Airway epithelial cell (primary cell): ENCODE measurements around the gene TRAPPC2B. TPM values are rescaled to one million over a fixed set of nuclear protein-coding genes. Genes with fewer than 3 reads are reported as not detected.

Source experiments
- total RNA-seq: library from RNA; depleted of rRNA; stranded (reverse); fragments of >200 nt; gene quantifications from 2 replicates; pipeline ENCODE4 v1.2.3, GENCODE V29; 2015

The TRAPPC2B gene
- 26.1 and 29.0 TPM in 2 replicates for total RNA-seq

DNA sequence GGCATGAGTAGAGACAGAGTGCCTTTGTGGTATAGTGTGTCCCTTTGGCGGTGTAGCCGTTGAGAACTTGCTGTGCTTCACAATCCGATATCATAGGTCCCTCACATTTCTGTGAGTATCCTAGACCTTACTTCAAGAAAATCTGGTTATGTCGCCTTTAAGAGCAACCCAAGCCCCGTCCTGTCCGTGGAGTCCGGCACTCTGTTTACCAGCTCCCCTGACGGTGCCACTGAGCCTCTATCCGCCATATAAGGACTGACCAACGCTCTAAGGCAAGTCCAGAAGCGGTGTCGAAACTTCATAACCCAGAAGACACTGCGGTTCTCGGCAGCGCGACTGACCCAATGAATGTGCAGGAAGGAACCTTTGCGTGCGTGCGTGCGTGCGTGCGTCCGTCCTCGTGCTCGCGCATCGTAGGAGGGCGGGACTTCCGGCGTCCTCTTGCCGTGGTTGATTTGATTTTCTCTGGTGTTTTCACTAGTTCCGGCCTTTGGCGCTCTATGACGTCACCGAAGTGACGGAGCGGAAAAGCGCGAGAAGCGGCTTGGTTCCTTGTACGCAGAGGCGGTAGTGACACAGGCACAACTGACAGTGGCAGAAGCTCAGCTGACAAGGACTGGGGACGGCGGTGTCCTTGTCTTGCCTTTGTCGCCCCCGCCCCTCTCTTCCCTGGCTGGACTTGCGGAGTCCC lies at the start of gene TRAPPC2B, which contains the start of gene ZNF547:
Gene TRAPPC2B, plus strand, starts transcription at position 555 of the 691 bp plus-strand sequence. CDS start 1,283 bp downstream, outside the sequence.
Gene ZNF547, plus strand, starts transcription at position 555 of the 691 bp plus-strand sequence. CDS start 5,005 bp downstream, outside the sequence.

DNA sequence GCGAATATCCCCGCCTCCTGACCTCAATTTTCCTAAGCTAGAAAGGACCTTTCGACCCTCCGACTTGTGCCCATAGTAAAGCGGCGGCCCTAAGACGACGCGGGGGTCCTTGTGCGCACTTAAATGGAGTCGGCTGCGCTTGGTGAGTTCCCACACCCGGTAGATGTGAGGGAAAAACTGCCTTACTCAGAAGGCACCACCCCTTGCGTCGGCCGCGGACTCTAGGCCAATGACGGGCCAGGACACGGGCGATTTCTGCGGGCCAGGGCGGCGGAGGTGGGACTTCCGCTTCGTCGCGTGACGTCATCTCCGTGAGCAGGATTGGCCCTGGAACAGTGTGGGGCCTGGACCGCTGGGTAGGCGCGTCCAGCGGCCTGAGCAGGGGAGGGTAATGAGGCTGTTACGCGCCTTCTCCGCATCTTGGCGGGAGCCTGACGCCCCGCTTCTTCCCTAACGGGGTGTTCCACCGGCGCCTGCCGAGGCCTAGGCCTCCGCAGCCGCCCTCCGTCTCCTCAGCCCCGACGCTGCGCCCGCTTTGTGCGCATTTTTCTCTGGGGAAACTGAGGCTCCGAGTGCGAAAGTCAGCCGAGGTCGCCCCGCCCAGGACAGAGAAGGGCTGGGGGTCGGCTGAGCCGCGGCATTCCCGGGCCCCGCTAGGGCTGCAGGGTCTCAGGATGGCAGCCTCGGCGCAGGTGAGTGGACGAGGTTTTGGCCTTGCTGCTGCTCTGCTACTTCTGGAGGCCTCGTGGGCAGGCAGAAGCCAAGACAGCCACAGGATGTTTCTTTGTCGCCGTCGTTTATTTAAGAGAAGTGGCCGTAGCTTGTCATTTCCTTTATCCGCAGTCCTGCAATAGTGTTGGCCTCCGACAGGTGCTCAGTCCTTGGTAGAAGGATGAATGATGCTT lies 42.9 kb upstream of the TRAPPC2B start, which contains the start of gene ZNF543:
Gene ZNF543, plus strand, starts transcription at position 293 of the 905 bp plus-strand sequence. Its CDS starts 382 bp downstream, at position 675.

DNA sequence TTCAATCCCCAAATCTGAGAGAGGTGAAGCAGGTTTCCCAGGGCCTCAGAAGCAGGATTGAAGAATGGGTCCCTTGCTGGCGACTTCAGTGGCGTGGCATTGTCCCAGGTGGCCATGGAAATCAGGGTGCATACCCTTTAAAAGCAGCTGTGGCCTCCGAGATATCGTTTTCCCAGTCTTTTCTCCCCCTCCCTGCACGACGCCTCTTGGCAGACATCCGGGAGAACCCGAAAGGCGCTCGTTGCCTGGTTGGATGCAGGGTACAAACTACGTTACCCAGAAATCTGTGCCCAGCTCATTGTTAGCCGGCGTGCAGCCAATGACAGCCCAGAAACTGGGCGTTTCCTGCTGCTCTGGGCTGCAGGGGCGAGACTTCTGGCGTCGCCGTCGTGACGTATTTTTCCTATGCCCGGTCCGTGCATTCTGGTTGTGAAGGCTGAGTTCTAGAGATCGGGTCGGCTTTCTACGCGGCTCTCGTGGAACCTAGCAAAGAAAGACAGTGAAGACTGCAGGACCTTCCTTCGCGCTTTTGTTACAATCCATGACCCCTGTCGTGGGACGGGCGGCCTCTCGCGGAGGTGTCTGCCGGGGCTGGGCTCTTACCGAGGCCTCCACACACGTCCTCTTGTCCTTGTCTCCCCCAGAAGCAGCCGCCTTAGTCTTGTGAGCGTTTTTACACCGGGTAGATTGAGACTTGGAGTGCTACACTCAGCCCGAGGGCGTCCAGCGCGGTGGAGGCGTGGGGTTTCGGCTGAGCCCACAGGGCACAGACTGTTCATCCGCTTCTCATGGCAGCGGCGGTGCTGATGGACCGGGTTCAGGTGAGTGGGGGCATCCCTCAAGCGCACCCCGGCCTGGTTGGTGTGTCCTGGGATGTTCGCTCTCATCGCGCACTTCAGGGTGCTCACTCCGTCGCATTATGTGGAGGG lies 12.2 kb upstream of the TRAPPC2B start, which contains the start of gene ZNF304:
Gene ZNF304, plus strand, starts transcription at position 395 of the 929 bp plus-strand sequence. Its CDS starts 394 bp downstream, at position 789.

DNA sequence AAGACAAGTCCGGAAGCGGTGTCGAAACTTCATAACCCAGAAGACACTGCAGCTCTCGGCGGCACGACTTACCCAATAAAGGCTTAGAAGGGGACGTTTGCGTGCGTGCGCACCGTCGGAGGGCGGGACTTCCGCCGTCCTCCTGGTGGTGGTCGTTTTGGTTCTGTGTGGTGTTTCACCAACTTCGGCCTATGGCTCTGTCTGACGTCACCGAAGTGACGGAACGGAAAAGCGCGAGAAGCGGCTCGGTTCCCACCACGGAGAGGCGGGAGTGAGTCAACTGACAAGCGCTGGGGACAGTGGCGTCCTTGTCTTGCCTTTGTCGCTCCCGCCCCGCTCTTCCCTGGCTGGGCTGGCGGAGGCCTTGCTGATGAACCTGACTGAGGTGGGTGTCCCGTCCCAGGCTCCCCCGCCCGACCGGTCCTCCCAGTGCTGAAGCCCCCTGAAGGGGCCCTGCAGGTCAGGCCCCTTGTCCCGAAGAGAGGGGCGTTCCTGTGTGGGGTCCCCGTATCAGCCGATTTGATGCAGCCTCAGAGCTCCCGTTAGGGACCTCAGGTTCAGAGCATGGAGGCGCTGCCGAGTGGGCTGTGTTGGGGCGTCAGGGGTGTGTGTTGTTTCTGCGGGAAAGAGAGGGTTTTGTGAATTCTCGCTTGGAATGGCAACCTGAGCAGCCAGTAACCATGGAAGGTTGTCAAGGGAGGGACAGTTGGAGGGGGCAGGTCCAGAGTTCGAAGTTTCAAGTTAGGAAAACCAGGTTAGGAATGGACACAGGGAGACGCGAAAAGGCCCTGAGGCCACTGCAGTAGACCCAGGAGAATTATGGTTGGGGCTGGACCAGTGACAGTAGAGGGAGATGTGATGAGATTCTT lies 26.6 kb downstream of the TRAPPC2B start, which contains the start of gene ZNF548:
Gene ZNF548, plus strand, starts transcription at position 125 of the 869 bp plus-strand sequence. Its CDS starts 246 bp downstream, at position 371.

DNA sequence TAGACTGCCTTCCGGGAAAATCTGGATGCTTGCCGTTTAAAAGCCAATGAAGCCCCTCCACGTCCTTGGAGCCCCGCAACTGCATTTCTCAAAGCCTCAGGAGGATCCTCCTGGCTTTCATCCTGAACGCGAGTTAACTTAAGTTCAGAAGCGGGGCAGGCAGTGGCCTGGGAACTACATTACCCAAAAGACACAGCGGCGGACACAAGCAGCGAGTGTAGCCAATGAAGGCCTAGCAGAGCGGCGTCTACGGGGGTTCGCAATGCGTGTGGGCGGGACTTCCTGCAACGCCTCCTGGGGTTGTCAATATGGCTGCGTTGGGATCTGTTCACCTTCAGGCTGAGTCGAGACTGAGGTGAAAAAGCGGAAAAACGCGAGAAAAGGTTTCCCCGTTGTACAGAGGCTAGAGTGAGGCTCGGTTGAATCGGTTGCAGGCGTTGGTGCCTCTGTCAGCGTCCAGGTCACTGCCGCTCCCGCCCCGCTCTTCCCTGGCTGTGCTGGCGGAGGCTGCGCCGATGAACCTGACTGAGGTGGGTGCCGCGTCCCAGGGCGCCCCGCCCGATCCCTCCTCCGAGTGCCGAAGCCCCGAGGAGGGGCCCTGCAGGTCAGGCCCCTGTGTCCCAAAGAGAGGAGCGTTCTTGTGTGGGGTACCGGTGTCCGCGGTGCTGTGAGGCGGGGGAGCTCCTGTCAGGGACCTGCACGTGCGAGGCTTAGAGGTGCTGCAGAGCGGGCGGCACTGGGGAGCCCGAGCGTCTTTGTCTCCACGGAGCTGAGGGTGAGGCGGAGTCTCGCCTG lies 47.7 kb downstream of the TRAPPC2B start, which contains the start of gene ZNF17:
Gene ZNF17, plus strand, starts transcription at position 285 of the 795 bp plus-strand sequence. CDS start 2,455 bp downstream, outside the sequence.

Other genes with a start within 250 kb of the TRAPPC2B start
- gene USP29, start 243.6 kb upstream of the TRAPPC2B start, total RNA-seq: not detected in 2 replicates
- not detected in 2 replicates for gene ZIM3, start 218.3 kb upstream of the TRAPPC2B start, total RNA-seq
- not detected in 2 replicates for gene DUXA, start 196.1 kb upstream of the TRAPPC2B start, total RNA-seq
- gene ZNF264, start 172.1 kb upstream of the TRAPPC2B start, total RNA-seq: 25.2 and 32.0 TPM in 2 replicates
- 1.3 and 1.6 TPM in 2 replicates for gene AURKC, start 132.5 kb upstream of the TRAPPC2B start, total RNA-seq
- gene ZNF805, start 122.9 kb upstream of the TRAPPC2B start, total RNA-seq: 5.5 and 8.0 TPM in 2 replicates
- gene ZNF460, start 83.1 kb upstream of the TRAPPC2B start, total RNA-seq: 27.7 and 28.8 TPM in 2 replicates
- 4.5 and 6.1 TPM in 2 replicates for gene ZNF543, start 43.1 kb upstream of the TRAPPC2B start, total RNA-seq
- gene ZNF304, start 12.3 kb upstream of the TRAPPC2B start, total RNA-seq: 3.7 and 5.2 TPM in 2 replicates
- gene ZNF547, start within 50 bp of the TRAPPC2B start, total RNA-seq: 0.56 and 2.6 TPM in 2 replicates
- gene ZNF548, start 26.3 kb downstream of the TRAPPC2B start, total RNA-seq: 7.9 and 12.2 TPM in 2 replicates
- gene ZNF17, start 47.6 kb downstream of the TRAPPC2B start, total RNA-seq: 2.6 and 2.8 TPM in 2 replicates
- 10.6 and 17.5 TPM in 2 replicates for gene ZNF749, start 71.8 kb downstream of the TRAPPC2B start, total RNA-seq
- gene VN1R1, start 93.6 kb downstream of the TRAPPC2B start, total RNA-seq: 0.28 and 0.33 TPM in 2 replicates
- 6.4 and 11.4 TPM in 2 replicates for gene ZNF772, start 114.0 kb downstream of the TRAPPC2B start, total RNA-seq
- 5.9 and 7.2 TPM in 2 replicates for gene ZNF419, start 124.2 kb downstream of the TRAPPC2B start, total RNA-seq
- 6.2 and 6.9 TPM in 2 replicates for gene ZNF773, start 136.4 kb downstream of the TRAPPC2B start, total RNA-seq
- gene ZNF549, start 163.8 kb downstream of the TRAPPC2B start, total RNA-seq: 2.9 and 3.9 TPM in 2 replicates
- 4.7 TPM in 2 replicates for gene ZNF550, start 196.3 kb downstream of the TRAPPC2B start, total RNA-seq
- gene ZNF416, start 215.4 kb downstream of the TRAPPC2B start, total RNA-seq: 4.8 and 5.1 TPM in 2 replicates
- 3.3 and 3.9 TPM in 2 replicates for gene ZIK1, start 220.6 kb downstream of the TRAPPC2B start, total RNA-seq
- gene ZNF530, start 236.3 kb downstream of the TRAPPC2B start, total RNA-seq: 3.9 and 4.8 TPM in 2 replicates